SK-N-SH treated with all-trans-retinoic acid at 6 μM for 48 hours (cell line): Measurements from ENCODE around the gene ERVMER34-1.

Experiments used
- ATAC-seq: fragments of 200-7000 bp; cut with Tn5 transposase; 3 replicates; pipeline ENCODE4 v1.9.1; 2020; ENCODE audit warnings: mild to moderate bottlenecking, moderate library complexity
- ARNTL ChIP-seq: fragments of 450-650 bp; formaldehyde crosslinking; IDR thresholded peaks from 2 replicates; pipeline ENCODE4 v1.5.0; 2020; ENCODE audit warnings: low read depth, mild to moderate bottlenecking, moderate library complexity, borderline replicate concordance
- BACH2 ChIP-seq: fragments of 250-450 bp; sonication (Bioruptor Pico); IDR thresholded peaks from 2 replicates; pipeline ENCODE4 v1.9.0; 2021; ENCODE audit warnings: mild to moderate bottlenecking, borderline replicate concordance
- CSDC2 ChIP-seq: fragments of 250-450 bp; sonication (Bioruptor Pico); IDR thresholded peaks from 2 replicates; pipeline ENCODE4 v1.5.0; 2020; ENCODE audit warnings: mild to moderate bottlenecking, moderate library complexity
- CSRNP3 ChIP-seq: fragments of 250-450 bp; sonication (Bioruptor Pico); IDR thresholded peaks from 2 replicates; pipeline ENCODE4 v1.5.1; 2021; ENCODE audit warnings: mild to moderate bottlenecking, moderate library complexity
- ESRRG ChIP-seq: fragments of 250-450 bp; sonication (Bioruptor Pico); IDR thresholded peaks from 2 replicates; pipeline ENCODE4 v1.6.1; 2021; ENCODE audit warnings: mild to moderate bottlenecking
- GLIS3 ChIP-seq: fragments of 250-450 bp; sonication (Bioruptor Pico); IDR thresholded peaks from 2 replicates; pipeline ENCODE4 v1.5.0; 2020; ENCODE audit warnings: mild to moderate bottlenecking, moderate library complexity
- OSR1 ChIP-seq: fragments of 250-450 bp; sonication (Bioruptor Pico); IDR thresholded peaks from 2 replicates; pipeline ENCODE4 v1.8.0; 2022; ENCODE audit warnings: moderate library complexity, mild to moderate bottlenecking, inconsistent platforms
- POU6F1 ChIP-seq: fragments of 250-450 bp; sonication (Bioruptor Pico); IDR thresholded peaks from 2 replicates; pipeline ENCODE4 v1.8.0; 2021; ENCODE audit warnings: low read depth, mild to moderate bottlenecking, moderate library complexity, borderline replicate concordance
- PPARA ChIP-seq: fragments of 250-450 bp; sonication (Bioruptor Pico); IDR thresholded peaks from 2 replicates; pipeline ENCODE4 v1.5.0; 2020; ENCODE audit warnings: mild to moderate bottlenecking, borderline replicate concordance
- RARB ChIP-seq: fragments of 250-450 bp; sonication (Bioruptor Pico); IDR thresholded peaks from 2 replicates; pipeline ENCODE4 v1.8.0; 2021; ENCODE audit warnings: mild to moderate bottlenecking, moderate library complexity
- TCF4 ChIP-seq: fragments of 250-450 bp; sonication (Bioruptor Pico); IDR thresholded peaks from 2 replicates; pipeline ENCODE4 v1.8.0; 2021; ENCODE audit warnings: mild to moderate bottlenecking, moderate library complexity, borderline replicate concordance
- ZC3H10 ChIP-seq: fragments of 250-450 bp; sonication (Bioruptor Pico); IDR thresholded peaks from 2 replicates; pipeline ENCODE4 v1.5.1; 2021; ENCODE audit warnings: mild to moderate bottlenecking, moderate library complexity
- ZFP3 ChIP-seq: fragments of 250-450 bp; sonication (Bioruptor Pico); IDR thresholded peaks from 2 replicates; pipeline ENCODE4 v1.5.0; 2020; ENCODE audit warnings: mild to moderate bottlenecking, moderate library complexity
- ZNF565 ChIP-seq: fragments of 450-650 bp; formaldehyde crosslinking; conservative IDR thresholded peaks from 2 replicates; pipeline ENCODE4 v1.5.0; 2020; ENCODE audit warnings: low read depth, mild to moderate bottlenecking, moderate library complexity
- ZNF70 ChIP-seq: fragments of 450-650 bp; formaldehyde crosslinking; IDR thresholded peaks from 2 replicates; pipeline ENCODE4 v1.5.0; 2020; ENCODE audit warnings: mild to moderate bottlenecking, moderate library complexity
- ZNF8 ChIP-seq: fragments of 450-650 bp; formaldehyde crosslinking; IDR thresholded peaks from 2 replicates; pipeline ENCODE4 v1.5.0; 2020; ENCODE audit warnings: mild to moderate bottlenecking, moderate library complexity
- TF ChIP-seq, protein P1 (sequence below): fragments of 250-450 bp; sonication (Bioruptor Pico); IDR thresholded peaks from 2 replicates; pipeline ENCODE4 v1.5.0; 2020; ENCODE audit warnings: mild to moderate bottlenecking, moderate library complexity
- TF ChIP-seq, protein P2 (sequence below): fragments of 250-450 bp; sonication (Bioruptor Pico); IDR thresholded peaks from 2 replicates; pipeline ENCODE4 v1.5.1; 2020; ENCODE audit warnings: low read depth, mild to moderate bottlenecking, moderate library complexity
- TF ChIP-seq, protein P3 (sequence below): fragments of 250-450 bp; sonication (Bioruptor Pico); IDR thresholded peaks from 2 replicates; pipeline ENCODE4 v1.8.0; 2020; ENCODE audit warnings: mild to moderate bottlenecking, moderate library complexity, borderline replicate concordance

The ERVMER34-1 gene

DNA sequence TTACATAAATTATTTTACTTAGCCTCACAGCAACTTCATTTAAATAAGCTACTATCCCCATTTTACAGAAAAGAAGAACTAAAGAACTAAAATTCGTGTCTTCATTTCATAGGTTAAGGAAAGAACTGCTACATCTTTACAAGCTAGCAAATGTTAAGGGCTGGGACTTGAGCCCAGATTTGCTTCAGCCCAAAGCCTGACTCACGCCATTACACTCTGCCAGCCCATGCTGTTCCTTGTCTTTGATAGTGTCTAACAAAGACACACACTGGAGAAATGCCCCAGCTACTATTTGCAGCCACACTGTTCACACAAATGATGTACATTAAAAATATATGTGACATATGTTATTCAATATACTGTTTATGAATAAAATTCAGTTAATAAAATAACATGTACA, 29.0 kb upstream of the ERVMER34-1 start (continued):
- TF ChIP-seq, protein P1, sequence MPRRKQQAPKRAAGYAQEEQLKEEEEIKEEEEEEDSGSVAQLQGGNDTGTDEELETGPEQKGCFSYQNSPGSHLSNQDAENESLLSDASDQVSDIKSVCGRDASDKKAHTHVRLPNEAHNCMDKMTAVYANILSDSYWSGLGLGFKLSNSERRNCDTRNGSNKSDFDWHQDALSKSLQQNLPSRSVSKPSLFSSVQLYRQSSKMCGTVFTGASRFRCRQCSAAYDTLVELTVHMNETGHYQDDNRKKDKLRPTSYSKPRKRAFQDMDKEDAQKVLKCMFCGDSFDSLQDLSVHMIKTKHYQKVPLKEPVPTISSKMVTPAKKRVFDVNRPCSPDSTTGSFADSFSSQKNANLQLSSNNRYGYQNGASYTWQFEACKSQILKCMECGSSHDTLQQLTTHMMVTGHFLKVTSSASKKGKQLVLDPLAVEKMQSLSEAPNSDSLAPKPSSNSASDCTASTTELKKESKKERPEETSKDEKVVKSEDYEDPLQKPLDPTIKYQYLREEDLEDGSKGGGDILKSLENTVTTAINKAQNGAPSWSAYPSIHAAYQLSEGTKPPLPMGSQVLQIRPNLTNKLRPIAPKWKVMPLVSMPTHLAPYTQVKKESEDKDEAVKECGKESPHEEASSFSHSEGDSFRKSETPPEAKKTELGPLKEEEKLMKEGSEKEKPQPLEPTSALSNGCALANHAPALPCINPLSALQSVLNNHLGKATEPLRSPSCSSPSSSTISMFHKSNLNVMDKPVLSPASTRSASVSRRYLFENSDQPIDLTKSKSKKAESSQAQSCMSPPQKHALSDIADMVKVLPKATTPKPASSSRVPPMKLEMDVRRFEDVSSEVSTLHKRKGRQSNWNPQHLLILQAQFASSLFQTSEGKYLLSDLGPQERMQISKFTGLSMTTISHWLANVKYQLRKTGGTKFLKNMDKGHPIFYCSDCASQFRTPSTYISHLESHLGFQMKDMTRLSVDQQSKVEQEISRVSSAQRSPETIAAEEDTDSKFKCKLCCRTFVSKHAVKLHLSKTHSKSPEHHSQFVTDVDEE (CRISPR knock-in tag): no peak
- TF ChIP-seq ZFP3 (CRISPR knock-in tag) (no peak), CSRNP3 (CRISPR knock-in tag) (no peak), OSR1 (no peak), ARNTL (no peak), TCF4 (CRISPR knock-in tag) (no peak), POU6F1 (CRISPR knock-in tag) (no peak), RARB (no peak), ZC3H10 (CRISPR knock-in tag) (no peak)
- TF ChIP-seq, protein P2, sequence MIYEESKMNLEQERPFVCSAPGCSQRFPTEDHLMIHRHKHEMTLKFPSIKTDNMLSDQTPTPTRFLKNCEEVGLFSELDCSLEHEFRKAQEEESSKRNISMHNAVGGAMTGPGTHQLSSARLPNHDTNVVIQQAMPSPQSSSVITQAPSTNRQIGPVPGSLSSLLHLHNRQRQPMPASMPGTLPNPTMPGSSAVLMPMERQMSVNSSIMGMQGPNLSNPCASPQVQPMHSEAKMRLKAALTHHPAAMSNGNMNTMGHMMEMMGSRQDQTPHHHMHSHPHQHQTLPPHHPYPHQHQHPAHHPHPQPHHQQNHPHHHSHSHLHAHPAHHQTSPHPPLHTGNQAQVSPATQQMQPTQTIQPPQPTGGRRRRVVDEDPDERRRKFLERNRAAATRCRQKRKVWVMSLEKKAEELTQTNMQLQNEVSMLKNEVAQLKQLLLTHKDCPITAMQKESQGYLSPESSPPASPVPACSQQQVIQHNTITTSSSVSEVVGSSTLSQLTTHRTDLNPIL (CRISPR knock-in tag): no peak

DNA sequence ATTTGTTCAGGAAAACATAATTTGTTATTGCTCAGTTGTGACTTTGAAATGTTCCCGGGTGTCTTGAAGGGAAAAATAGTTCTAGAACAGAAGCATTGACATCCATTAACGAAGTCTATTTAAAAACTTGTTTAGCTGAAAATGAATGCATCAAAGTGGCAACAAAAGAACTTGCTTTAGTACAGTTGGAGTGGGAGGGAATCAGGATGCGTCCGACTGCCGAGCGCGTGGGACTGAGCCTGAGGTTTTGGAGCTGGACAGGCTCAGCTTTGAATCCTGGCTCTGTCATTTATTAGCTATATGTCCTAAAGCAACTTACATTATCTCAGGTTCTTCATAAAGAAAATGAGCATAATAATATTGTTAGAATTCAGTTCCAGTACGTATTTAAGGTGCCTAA, 9.0 kb upstream of the ERVMER34-1 start:
- ATAC-seq: no peak
- TF ChIP-seq ZNF70 (CRISPR knock-in tag) (no peak), POU6F1 (CRISPR knock-in tag) (no peak), ARNTL (no peak), ZNF565 (CRISPR knock-in tag) (no peak), CSDC2 (no peak), PPARA (no peak), ZC3H10 (CRISPR knock-in tag) (no peak), ZNF8 (CRISPR knock-in tag) (no peak), ESRRG (CRISPR knock-in tag) (no peak), ZFP3 (CRISPR knock-in tag) (no peak), BACH2 (CRISPR knock-in tag) (no peak), CSRNP3 (CRISPR knock-in tag) (no peak), GLIS3 (CRISPR knock-in tag) (no peak)
- TF ChIP-seq, protein P3, sequence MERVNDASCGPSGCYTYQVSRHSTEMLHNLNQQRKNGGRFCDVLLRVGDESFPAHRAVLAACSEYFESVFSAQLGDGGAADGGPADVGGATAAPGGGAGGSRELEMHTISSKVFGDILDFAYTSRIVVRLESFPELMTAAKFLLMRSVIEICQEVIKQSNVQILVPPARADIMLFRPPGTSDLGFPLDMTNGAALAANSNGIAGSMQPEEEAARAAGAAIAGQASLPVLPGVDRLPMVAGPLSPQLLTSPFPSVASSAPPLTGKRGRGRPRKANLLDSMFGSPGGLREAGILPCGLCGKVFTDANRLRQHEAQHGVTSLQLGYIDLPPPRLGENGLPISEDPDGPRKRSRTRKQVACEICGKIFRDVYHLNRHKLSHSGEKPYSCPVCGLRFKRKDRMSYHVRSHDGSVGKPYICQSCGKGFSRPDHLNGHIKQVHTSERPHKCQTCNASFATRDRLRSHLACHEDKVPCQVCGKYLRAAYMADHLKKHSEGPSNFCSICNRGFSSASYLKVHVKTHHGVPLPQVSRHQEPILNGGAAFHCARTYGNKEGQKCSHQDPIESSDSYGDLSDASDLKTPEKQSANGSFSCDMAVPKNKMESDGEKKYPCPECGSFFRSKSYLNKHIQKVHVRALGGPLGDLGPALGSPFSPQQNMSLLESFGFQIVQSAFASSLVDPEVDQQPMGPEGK (CRISPR knock-in tag): no peak
- TF ChIP-seq, all 23 proteins: peak for 0
